ENCODE results near the gene ANO6. TPM values are rescaled to one million over a fixed set of nuclear protein-coding genes. Genes with fewer than 3 reads are reported as not detected.

The ANO6 gene
- total and polyA plus RNA-seq, 5 donors = 14.4 to 51.0 (median 46.8) TPM

GRCh38 chr12:45415393-45415817 lies 199.5 kb downstream of the ANO6 start:
- 65% methylated on average over 4 of the region's 4 CpGs for WGBS
- Histone ChIP-seq H3K9me3 (ENCODE audit: control insufficient read depth, low read length) (no peaks in the 10 kb centered on the region), H3K27ac (ENCODE audit: low read length) (peak overlapping the region; percentile 53), H3K4me1 (ENCODE audit: control insufficient read depth, insufficient read depth, low read length) (no peaks in the 10 kb centered on the region), H3K4me3 (ENCODE audit: low read length) (no peak overlapping the region), H3K27me3 (ENCODE audit: control insufficient read depth, insufficient read depth) (no peaks in the 10 kb centered on the region)
- ATAC-seq = peak; percentile 68 to 93
- DNase-seq = peak in 1 of 3 donors; percentile 18
- intact Hi-C loops (cut with DNase I) = no loop called here

GRCh38 chr12:45416126-45416525 lies 200.2 kb downstream of the ANO6 start:
- 81% methylated on average over 2 of the region's 2 CpGs for WGBS
- no peaks in the 10 kb centered on the region for H3K4me1 ChIP-seq (ENCODE audit: control insufficient read depth, insufficient read depth, low read length)
- DNase-seq = no peak
- H3K27ac ChIP-seq (ENCODE audit: low read length) = no peak overlapping the region
- intact Hi-C loops (cut with DNase I) = no loop called here
- H3K4me3 ChIP-seq (ENCODE audit: low read length) = no peak overlapping the region
- H3K27me3 ChIP-seq (ENCODE audit: control insufficient read depth, insufficient read depth) = no peaks in the 10 kb centered on the region
- H3K9me3 ChIP-seq (ENCODE audit: control insufficient read depth, low read length) = no peaks in the 10 kb centered on the region
- ATAC-seq = no peak

GRCh38 chr12:45418520-45418919 lies 202.6 kb downstream of the ANO6 start:
- WGBS = 98% methylated on average over 1 of the region's 1 CpG
- intact Hi-C loops (cut with DNase I) = no loop called here
- Histone ChIP-seq H3K4me3 (ENCODE audit: low read length) (no peak overlapping the region), H3K4me1 (ENCODE audit: control insufficient read depth, insufficient read depth, low read length) (no peaks in the 10 kb centered on the region), H3K27me3 (ENCODE audit: control insufficient read depth, insufficient read depth) (no peaks in the 10 kb centered on the region), H3K9me3 (ENCODE audit: control insufficient read depth, low read length) (no peaks in the 10 kb centered on the region), H3K27ac (ENCODE audit: low read length) (no peak overlapping the region)
- DNase-seq = no peak
- ATAC-seq = no peak

DNA sequence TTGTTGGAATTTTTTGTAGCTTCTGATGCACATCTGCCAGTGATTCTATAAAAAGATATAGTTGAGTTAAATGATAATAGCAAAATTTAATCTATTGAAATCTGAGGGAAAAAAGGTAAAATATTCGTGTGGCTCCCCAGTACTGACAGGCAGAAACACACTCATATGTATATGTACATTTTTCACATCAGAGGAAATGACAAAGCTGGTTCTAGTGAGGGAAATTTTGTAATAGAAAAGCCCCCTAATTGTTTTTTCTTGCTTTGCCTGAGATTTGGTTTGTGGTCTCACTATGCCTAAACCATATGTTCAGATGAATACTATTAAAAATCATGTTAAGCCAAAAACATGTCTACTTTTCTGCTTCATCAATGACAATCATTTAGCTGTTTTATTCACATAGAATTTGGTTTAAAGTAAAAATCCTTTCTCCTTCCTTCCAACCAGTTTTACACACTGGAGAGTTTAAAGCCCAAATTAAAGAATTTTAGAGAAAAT lies 203.5 kb downstream of the ANO6 start:
- Histone ChIP-seq H3K4me3 (ENCODE audit: low read length) (no peak overlapping the region), H3K9me3 (ENCODE audit: control insufficient read depth, low read length) (no peaks in the 10 kb centered on the region), H3K27me3 (ENCODE audit: control insufficient read depth, insufficient read depth) (no peaks in the 10 kb centered on the region), H3K27ac (ENCODE audit: low read length) (no peak overlapping the region), H3K4me1 (ENCODE audit: control insufficient read depth, insufficient read depth, low read length) (no peaks in the 10 kb centered on the region)
- 83% methylated on average over 1 of the region's 1 CpG for WGBS
- ATAC-seq = no peak
- intact Hi-C loops (cut with DNase I) = no loop called here
- DNase-seq = no peak

GRCh38 chr12:45421736-45422135 lies 205.8 kb downstream of the ANO6 start:
- Histone ChIP-seq H3K27ac (ENCODE audit: low read length) (no peak overlapping the region), H3K4me1 (ENCODE audit: control insufficient read depth, insufficient read depth, low read length) (no peaks in the 10 kb centered on the region), H3K4me3 (ENCODE audit: low read length) (no peak overlapping the region), H3K9me3 (ENCODE audit: control insufficient read depth, low read length) (no peaks in the 10 kb centered on the region), H3K27me3 (ENCODE audit: control insufficient read depth, insufficient read depth) (no peaks in the 10 kb centered on the region)
- no peak for DNase-seq
- ATAC-seq = no peak
- intact Hi-C loops (cut with DNase I) = no loop called here
- 91% methylated on average over 1 of the region's 1 CpG for WGBS

- ATAC-seq = no peak
Measured at GRCh38 chr12:45423931-45424330, 208.0 kb downstream of the ANO6 start.

DNA sequence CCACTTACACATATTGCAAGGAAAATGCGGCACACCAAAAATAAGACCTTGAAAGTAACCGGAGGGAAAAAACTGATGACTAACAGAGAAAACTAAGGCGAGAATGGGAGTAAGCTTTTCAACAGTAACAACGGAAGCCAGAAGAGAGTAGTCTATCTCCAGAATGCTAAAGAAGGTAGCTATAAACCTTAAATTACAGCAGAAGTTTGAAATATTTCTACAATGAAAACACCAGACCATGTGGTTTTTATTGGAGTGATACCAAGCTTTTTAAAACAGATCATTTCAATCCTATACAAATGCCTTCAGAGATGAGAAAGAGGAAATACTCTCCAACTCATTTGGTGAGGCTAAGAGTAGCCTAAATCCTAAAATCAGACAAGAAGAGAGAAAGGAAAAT lies 209.5 kb downstream of the ANO6 start:
- intact Hi-C loops (cut with DNase I) = no loop called here
- Histone ChIP-seq H3K4me3 (ENCODE audit: low read length) (no peak overlapping the region), H3K27me3 (ENCODE audit: control insufficient read depth, insufficient read depth) (no peaks in the 10 kb centered on the region), H3K4me1 (ENCODE audit: control insufficient read depth, insufficient read depth, low read length) (no peaks in the 10 kb centered on the region), H3K27ac (ENCODE audit: low read length) (no peak overlapping the region), H3K9me3 (ENCODE audit: control insufficient read depth, low read length) (no peaks in the 10 kb centered on the region)
- WGBS = 96% methylated on average over 4 of the region's 4 CpGs
- DNase-seq (no peak), ATAC-seq (no peak)

More at GRCh38 chr12:45423931-45424330, 208.0 kb downstream of the ANO6 start:
- no peak overlapping the region for H3K27ac ChIP-seq (ENCODE audit: low read length)
- DNase-seq = no peak
- no peaks in the 10 kb centered on the region for H3K9me3 ChIP-seq (ENCODE audit: control insufficient read depth, low read length)
- intact Hi-C loops (cut with DNase I) = no loop called here
- no peaks in the 10 kb centered on the region for H3K4me1 ChIP-seq (ENCODE audit: control insufficient read depth, insufficient read depth, low read length)
- 87% methylated on average over 1 of the region's 1 CpG for WGBS
- H3K27me3 ChIP-seq (ENCODE audit: control insufficient read depth, insufficient read depth) = no peaks in the 10 kb centered on the region
- H3K4me3 ChIP-seq (ENCODE audit: low read length) = no peak overlapping the region

- H3K27ac ChIP-seq (ENCODE audit: low read length) = peak overlapping the region; percentile 15
- WGBS = 77% methylated on average over 4 of the region's 4 CpGs
- ATAC-seq (peak; percentile 49 to 84), DNase-seq (no peak)
- no peaks in the 10 kb centered on the region for H3K9me3 ChIP-seq (ENCODE audit: control insufficient read depth, low read length)
- H3K27me3 ChIP-seq (ENCODE audit: control insufficient read depth, insufficient read depth) = no peaks in the 10 kb centered on the region
- H3K4me3 ChIP-seq (ENCODE audit: low read length) = no peak overlapping the region
- no peaks in the 10 kb centered on the region for H3K4me1 ChIP-seq (ENCODE audit: control insufficient read depth, insufficient read depth, low read length)
- intact Hi-C loops (cut with DNase I) = no loop called here
Measured at GRCh38 chr12:45426294-45426693, 210.4 kb downstream of the ANO6 start.

DNA sequence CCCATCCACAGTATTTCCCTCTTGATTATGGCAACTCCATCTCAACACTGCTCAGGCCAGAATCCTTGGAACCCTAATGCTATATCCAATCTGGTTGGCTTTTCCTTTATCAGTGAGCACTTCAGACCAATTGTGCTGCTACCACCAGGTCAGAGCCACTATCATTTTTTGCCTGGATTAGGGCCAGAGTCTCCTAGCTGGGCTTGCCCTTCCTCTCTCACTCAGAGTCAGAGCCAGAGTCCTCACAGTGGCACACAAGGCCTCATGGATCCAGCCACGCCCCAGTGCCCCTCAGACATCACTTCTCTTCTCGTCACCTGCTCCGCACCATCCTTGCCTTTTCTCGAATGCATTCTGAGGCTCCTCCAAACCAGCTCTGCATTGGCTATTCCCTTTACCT lies 211.1 kb downstream of the ANO6 start:
- peak overlapping the region; percentile 15 for H3K27ac ChIP-seq (ENCODE audit: low read length)
- intact Hi-C loops (cut with DNase I) = no loop called here
- ATAC-seq = peak; percentile 56 to 79
- H3K27me3 ChIP-seq (ENCODE audit: control insufficient read depth, insufficient read depth) = no peaks in the 10 kb centered on the region
- DNase-seq = no peak
- H3K9me3 ChIP-seq (ENCODE audit: control insufficient read depth, low read length) = no peaks in the 10 kb centered on the region
- H3K4me3 ChIP-seq (ENCODE audit: low read length) = no peak overlapping the region
- peaks cover 2% of the 10 kb centered on the region for H3K4me1 ChIP-seq (ENCODE audit: control insufficient read depth, insufficient read depth, low read length)
- 86% methylated on average over 4 of the region's 4 CpGs for WGBS

- WGBS = 52% methylated on average over 1 of the region's 1 CpG
- peaks cover 2% of the 10 kb centered on the region for H3K4me1 ChIP-seq (ENCODE audit: control insufficient read depth, insufficient read depth, low read length)
- H3K4me3 ChIP-seq (ENCODE audit: low read length) = no peak overlapping the region
- intact Hi-C loops (cut with DNase I) = no loop called here
- ATAC-seq (no peak), DNase-seq (no peak)
- H3K9me3 ChIP-seq (ENCODE audit: control insufficient read depth, low read length) = no peaks in the 10 kb centered on the region
- no peaks in the 10 kb centered on the region for H3K27me3 ChIP-seq (ENCODE audit: control insufficient read depth, insufficient read depth)
- H3K27ac ChIP-seq (ENCODE audit: low read length) = no peak overlapping the region
Measured at GRCh38 chr12:45429831-45430230, 213.9 kb downstream of the ANO6 start.

DNA sequence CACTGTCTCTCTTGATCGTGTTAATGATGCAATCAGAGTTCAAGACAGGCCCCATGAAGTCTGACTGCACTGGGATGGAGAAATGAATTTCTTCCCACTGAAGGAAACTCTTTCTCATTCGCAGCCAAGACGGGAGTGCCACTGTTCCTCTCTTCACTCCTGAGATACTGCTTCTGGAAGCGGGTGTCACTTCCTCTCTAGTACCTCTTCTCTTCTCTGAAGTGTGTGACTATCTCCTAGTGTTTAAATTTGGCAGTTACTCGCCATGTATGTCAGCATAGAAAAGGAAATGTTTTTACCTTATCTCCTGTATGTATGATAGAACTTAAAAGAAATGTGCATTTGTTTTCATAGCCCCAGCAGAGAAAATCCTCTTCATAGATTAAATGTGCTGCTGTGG lies 215.2 kb downstream of the ANO6 start:
- intact Hi-C loops (cut with DNase I) = no loop called here
- DNase-seq = no peak
- H3K4me3 ChIP-seq (ENCODE audit: low read length) = no peak overlapping the region
- H3K9me3 ChIP-seq (ENCODE audit: control insufficient read depth, low read length) = no peaks in the 10 kb centered on the region
- 51% methylated on average over 5 of the region's 5 CpGs for WGBS
- ATAC-seq = no peak
- H3K4me1 ChIP-seq (ENCODE audit: control insufficient read depth, insufficient read depth, low read length) = peaks cover 6% of the 10 kb centered on the region
- no peaks in the 10 kb centered on the region for H3K27me3 ChIP-seq (ENCODE audit: control insufficient read depth, insufficient read depth)
- H3K27ac ChIP-seq (ENCODE audit: low read length) = no peak overlapping the region

- ATAC-seq (no peak), DNase-seq (no peak)
- 97% methylated on average over 5 of the region's 5 CpGs for WGBS
- Histone ChIP-seq H3K9me3 (ENCODE audit: control insufficient read depth, low read length) (no peaks in the 10 kb centered on the region), H3K27me3 (ENCODE audit: control insufficient read depth, insufficient read depth) (no peaks in the 10 kb centered on the region), H3K4me1 (ENCODE audit: control insufficient read depth, insufficient read depth, low read length) (peaks cover 6% of the 10 kb centered on the region), H3K4me3 (ENCODE audit: low read length) (no peak overlapping the region), H3K27ac (ENCODE audit: low read length) (no peak overlapping the region)
- intact Hi-C loops (cut with DNase I) = no loop called here
Measured at GRCh38 chr12:45432710-45433109, 216.8 kb downstream of the ANO6 start.
